Liver (tissue), 9 donors: ENCODE data around the gene PFAS. TPM values are rescaled to one million over a fixed set of nuclear protein-coding genes. Genes with fewer than 3 reads are reported as not detected.

ENCODE experiments used
- DNase-seq: peaks from one replicate; pipeline ENCODE4 v3.0.0-alpha.2; 2017; ENCODE audit warnings: low spot score
- H3K27ac ChIP-seq, 2 donors: one replicate each; pipeline ENCODE4 v1.7.0; 2013; ENCODE audit warnings: inconsistent platforms in 2 of 2, low read length in 2 of 2, control low read depth in 1 of 2, low read depth in 1 of 2, mild to moderate bottlenecking in 1 of 2
- H3K27me3 ChIP-seq, 4 donors: one replicate each; pipeline versions ENCODE4 v1.6.1 to v1.7.0; 2013; ENCODE audit warnings: low read length in 3 of 4, inconsistent platforms in 1 of 4, mild to moderate bottlenecking in 1 of 4, moderate library complexity in 1 of 4; ENCODE audit not compliant: control insufficient read depth in 4 of 4, insufficient read depth in 4 of 4
- H3K36me3 ChIP-seq, 4 donors: one replicate each; pipeline versions ENCODE4 v1.6.1 to v1.7.0; 2013; ENCODE audit warnings: low read length in 3 of 4, mild to moderate bottlenecking in 3 of 4, low read depth in 1 of 4, moderate library complexity in 1 of 4; ENCODE audit not compliant: control insufficient read depth in 4 of 4, insufficient read depth in 3 of 4
- H3K4me1 ChIP-seq, 4 donors: one replicate each; pipeline versions ENCODE4 v1.6.1 to v1.7.0; 2013; ENCODE audit warnings: low read length in 3 of 4, mild to moderate bottlenecking in 3 of 4, moderate library complexity in 1 of 4; ENCODE audit not compliant: control insufficient read depth in 4 of 4, insufficient read depth in 4 of 4
- H3K4me3 ChIP-seq, 3 donors: one replicate each; pipeline versions ENCODE4 v1.6.1 to v1.7.0; 2013; ENCODE audit warnings: low read length in 3 of 3, control low read depth in 1 of 3, low read depth in 1 of 3, mild to moderate bottlenecking in 1 of 3
- H3K9ac ChIP-seq, 2 donors: one replicate each; pipeline ENCODE4 v1.7.0; 2013; ENCODE audit warnings: low read length in 2 of 2, mild to moderate bottlenecking in 2 of 2, moderate library complexity in 2 of 2, control low read depth in 1 of 2, low read depth in 1 of 2
- H3K9me3 ChIP-seq, 4 donors: one replicate each; pipeline versions ENCODE4 v1.6.1 to v1.7.0; 2013; ENCODE audit warnings: low read length in 3 of 4; ENCODE audit not compliant: control insufficient read depth in 4 of 4
- EGR1 ChIP-seq, 2 donors: IDR thresholded peaks; 2 replicates each; pipeline ENCODE4 v1.6.1; 2016 to 2018; ENCODE audit warnings: antibody characterized with exemption in 2 of 2, low read depth in 2 of 2
- FOXA1 ChIP-seq: IDR thresholded peaks from 2 replicates; pipeline ENCODE4 v1.6.1; 2016; ENCODE audit warnings: antibody characterized with exemption
- HNF4A ChIP-seq, 2 donors: conservative IDR thresholded peaks; 2 replicates each; pipeline ENCODE4 v1.6.1; 2016; ENCODE audit warnings: antibody characterized with exemption in 2 of 2, mild to moderate bottlenecking in 2 of 2
- NR2F2 ChIP-seq: IDR thresholded peaks from 2 replicates; pipeline ENCODE4 v1.6.1; 2016; ENCODE audit warnings: antibody characterized with exemption
- RAD21 ChIP-seq, 2 donors: IDR thresholded peaks; 2 replicates each; pipeline ENCODE4 v1.6.1; 2016; ENCODE audit warnings: antibody characterized with exemption in 2 of 2, mild to moderate bottlenecking in 2 of 2
- RXRA ChIP-seq, 2 donors: IDR thresholded peaks; 2 replicates each; pipeline ENCODE4 v1.6.1; 2017 to 2018; ENCODE audit warnings: antibody characterized with exemption in 2 of 2, mild to moderate bottlenecking in 1 of 2
- WGBS: extraction: QIAGEN DNeasy Blood & Tissue Kit; methylation state at CpG from one replicate; pipeline ENCODE4 v1.1.7; 2013; 5-methylcytosine and 5-hydroxymethylcytosine counted together
- polyA plus RNA-seq, 2 donors: library from polyadenylated mRNA; stranded (reverse) in 1 of 2; unstranded in 1 of 2; fragments of 200-250 nt in 1 of 2; fragments of >200 nt in 1 of 2; fragmentation: Nextera tagmentation in 1 of 2; extraction: Ambion mirVana in 1 of 2; gene quantifications; one replicate each; pipeline versions ENCODE4 v1.2.1 to v1.2.3, GENCODE V29; 2013 to 2015
- total RNA-seq, 2 donors: library from RNA; depleted of rRNA; stranded (reverse); fragments of >200 nt; gene quantifications; one replicate each; pipeline ENCODE4 v1.2.3, GENCODE V29; 2014
- TF ChIP-seq, protein P1 (sequence below): IDR thresholded peaks from 2 replicates; pipeline ENCODE4 v1.6.1; 2016; ENCODE audit warnings: antibody characterized with exemption
- TF ChIP-seq, protein P2 (sequence below): fragments of 150-350 bp; IDR thresholded peaks from 2 replicates; pipeline ENCODE4 v1.5.1; 2017; ENCODE audit warnings: improper control_type of control experiment, low read depth, low read length; ENCODE audit not compliant: missing input control
- TF ChIP-seq, protein P3 (sequence below): IDR thresholded peaks from 2 replicates; pipeline ENCODE4 v1.6.1; 2016; ENCODE audit warnings: antibody characterized with exemption
- donor health status: healthy.
- donor health status: healthy.
- donor health status: healthy.
- donor health status: healthy.
- donor health status: healthy.

PFAS gene
- total and polyA plus RNA-seq, 4 donors = 6.0 to 18.5 (median 10.8) TPM

DNA sequence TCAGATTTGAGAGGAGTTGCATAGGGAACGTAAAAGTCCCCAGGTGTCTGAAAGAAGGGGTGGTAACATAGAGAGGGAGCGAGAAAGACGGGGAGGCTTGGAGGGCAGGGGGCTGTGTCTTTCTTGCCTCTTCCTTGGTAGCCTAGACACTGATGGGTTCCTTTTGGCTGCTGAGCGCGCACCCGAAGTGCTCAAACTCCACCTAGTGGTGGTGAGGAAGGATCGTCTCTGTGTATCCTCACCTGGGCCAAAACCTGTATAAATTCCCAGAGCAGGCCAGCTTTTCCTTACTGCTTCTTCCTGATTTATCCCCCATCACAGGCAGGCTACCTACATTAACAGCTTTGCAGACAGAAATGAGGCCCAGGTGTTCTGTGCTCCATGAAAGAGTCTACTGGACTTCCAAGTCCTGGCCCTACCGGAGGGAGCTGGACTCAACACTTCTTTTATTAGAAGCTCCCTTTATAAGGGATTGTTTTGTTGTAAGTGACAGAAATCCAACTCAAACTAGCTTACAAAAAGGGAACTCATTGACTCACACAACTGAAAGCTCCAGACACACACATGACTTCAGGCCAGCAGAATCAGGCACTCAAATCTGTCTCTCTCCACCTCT is 51.6 kb downstream of the PFAS start:
- TF ChIP-seq, protein P1, sequence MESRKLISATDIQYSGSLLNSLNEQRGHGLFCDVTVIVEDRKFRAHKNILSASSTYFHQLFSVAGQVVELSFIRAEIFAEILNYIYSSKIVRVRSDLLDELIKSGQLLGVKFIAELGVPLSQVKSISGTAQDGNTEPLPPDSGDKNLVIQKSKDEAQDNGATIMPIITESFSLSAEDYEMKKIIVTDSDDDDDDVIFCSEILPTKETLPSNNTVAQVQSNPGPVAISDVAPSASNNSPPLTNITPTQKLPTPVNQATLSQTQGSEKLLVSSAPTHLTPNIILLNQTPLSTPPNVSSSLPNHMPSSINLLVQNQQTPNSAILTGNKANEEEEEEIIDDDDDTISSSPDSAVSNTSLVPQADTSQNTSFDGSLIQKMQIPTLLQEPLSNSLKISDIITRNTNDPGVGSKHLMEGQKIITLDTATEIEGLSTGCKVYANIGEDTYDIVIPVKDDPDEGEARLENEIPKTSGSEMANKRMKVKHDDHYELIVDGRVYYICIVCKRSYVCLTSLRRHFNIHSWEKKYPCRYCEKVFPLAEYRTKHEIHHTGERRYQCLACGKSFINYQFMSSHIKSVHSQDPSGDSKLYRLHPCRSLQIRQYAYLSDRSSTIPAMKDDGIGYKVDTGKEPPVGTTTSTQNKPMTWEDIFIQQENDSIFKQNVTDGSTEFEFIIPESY = no peak
- TF ChIP-seq EGR1 (IDR thresholded peaks at IDR 0.05; ENCODE audit: low read depth in 2 of 2) (no peak), FOXA1 (peak; percentile 36), RAD21 (IDR thresholded peaks at IDR 0.05) (peak; percentile 96 to 97), HNF4A (conservative IDR thresholded peaks at IDR 0.05) (peak in 1 of 2 donors; percentile 21)
- TF ChIP-seq, protein P2, sequence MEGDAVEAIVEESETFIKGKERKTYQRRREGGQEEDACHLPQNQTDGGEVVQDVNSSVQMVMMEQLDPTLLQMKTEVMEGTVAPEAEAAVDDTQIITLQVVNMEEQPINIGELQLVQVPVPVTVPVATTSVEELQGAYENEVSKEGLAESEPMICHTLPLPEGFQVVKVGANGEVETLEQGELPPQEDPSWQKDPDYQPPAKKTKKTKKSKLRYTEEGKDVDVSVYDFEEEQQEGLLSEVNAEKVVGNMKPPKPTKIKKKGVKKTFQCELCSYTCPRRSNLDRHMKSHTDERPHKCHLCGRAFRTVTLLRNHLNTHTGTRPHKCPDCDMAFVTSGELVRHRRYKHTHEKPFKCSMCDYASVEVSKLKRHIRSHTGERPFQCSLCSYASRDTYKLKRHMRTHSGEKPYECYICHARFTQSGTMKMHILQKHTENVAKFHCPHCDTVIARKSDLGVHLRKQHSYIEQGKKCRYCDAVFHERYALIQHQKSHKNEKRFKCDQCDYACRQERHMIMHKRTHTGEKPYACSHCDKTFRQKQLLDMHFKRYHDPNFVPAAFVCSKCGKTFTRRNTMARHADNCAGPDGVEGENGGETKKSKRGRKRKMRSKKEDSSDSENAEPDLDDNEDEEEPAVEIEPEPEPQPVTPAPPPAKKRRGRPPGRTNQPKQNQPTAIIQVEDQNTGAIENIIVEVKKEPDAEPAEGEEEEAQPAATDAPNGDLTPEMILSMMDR = peak; percentile 84
- Histone ChIP-seq H3K27ac (no peak overlapping the region), H3K4me3 (no peak overlapping the region), H3K36me3 (no peaks in the 10 kb centered on the region), H3K9ac (no peak overlapping the region), H3K27me3 (no peaks in the 10 kb centered on the region), H3K4me1 (no peaks in the 10 kb centered on the region), H3K9me3 (no peaks in the 10 kb centered on the region)
- peak; percentile 45 for DNase-seq
- 14% methylated on average over 8 of the region's 8 CpGs for WGBS

DNA sequence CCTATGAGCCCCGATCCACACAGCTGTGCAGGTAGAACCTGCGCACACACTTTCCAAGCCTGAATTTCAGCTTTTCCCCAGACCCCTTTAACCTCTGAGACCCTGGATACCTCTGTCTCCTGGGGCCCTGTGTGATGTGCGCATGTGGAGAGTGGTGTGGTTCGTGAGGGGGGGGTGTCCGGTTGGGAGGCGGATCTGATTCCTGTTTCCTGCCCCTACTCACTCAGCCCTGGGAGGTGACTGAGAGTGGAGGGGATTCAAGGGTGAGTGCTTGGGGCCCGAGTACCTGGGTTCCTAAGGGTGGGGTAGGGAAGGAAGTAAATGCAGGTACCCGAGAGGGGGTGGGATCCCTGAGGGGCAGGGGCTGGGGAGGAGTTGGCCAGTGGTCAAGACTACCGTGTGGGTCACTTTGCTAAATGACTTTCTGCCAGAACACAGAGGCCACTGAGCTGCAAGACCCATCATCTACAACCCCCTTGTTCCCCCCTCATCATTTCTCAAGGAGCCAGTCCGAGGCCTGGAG is 61.6 kb downstream of the PFAS start:
- no peak for DNase-seq
- Histone ChIP-seq H3K9me3 (no peaks in the 10 kb centered on the region), H3K9ac (no peak overlapping the region), H3K27ac (peak overlapping the region; percentile 12 to 37), H3K4me3 (no peak overlapping the region), H3K27me3 (peaks cover 0 to 3% (median 1%) of the 10 kb centered on the region in 4 donors), H3K4me1 (peaks cover 0 to 5% (median 3%) of the 10 kb centered on the region in 4 donors), H3K36me3 (no peaks in the 10 kb centered on the region)
- 46% methylated on average over 10 of the region's 10 CpGs for WGBS
- no peak for TF ChIP-seq RXRA (IDR thresholded peaks at IDR 0.05)
- TF ChIP-seq, protein P3, sequence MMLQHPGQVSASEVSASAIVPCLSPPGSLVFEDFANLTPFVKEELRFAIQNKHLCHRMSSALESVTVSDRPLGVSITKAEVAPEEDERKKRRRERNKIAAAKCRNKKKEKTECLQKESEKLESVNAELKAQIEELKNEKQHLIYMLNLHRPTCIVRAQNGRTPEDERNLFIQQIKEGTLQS = no peak

DNA sequence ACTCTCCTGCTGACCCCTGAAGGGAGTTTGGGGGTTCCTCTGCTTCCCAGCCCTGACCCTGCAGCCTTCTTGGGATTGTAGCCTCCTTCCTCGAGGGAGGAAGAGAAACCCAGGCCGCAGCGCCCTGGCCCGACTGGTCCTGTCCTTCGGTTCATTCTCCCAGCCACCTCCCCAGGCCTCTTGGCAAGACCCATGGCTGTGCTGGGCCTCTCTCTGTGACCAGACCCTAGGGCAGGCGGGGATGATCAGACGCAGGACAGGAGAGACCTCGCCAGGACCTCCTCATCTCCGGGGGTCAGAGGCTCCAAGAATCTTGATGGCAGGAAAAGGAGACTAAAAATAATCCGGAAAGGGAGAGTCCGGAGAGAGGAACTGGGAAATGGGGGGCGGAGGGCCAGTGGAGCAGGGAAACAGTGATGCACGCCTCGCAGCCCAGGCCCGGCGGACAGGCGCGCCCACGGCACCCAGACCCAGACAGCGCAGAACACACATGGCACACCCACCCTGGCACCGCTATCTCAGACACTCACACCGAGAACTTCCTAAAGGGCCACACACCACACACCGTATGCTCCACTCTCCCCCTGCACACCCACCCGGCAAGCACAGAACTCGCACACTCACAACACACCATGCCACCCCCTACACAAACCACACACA is 62.2 kb downstream of the PFAS start:
- Histone ChIP-seq H3K4me3 (no peak overlapping the region), H3K27ac (peak overlapping the region; percentile 12 to 31), H3K27me3 (peaks cover 0 to 3% (median 1%) of the 10 kb centered on the region in 4 donors), H3K9ac (no peak overlapping the region), H3K4me1 (peaks cover 0 to 8% (median 3%) of the 10 kb centered on the region in 4 donors), H3K9me3 (no peaks in the 10 kb centered on the region), H3K36me3 (no peaks in the 10 kb centered on the region)
- DNase-seq = no peak
- TF ChIP-seq NR2F2 (peak; percentile 39), EGR1 (IDR thresholded peaks at IDR 0.05; ENCODE audit: low read depth in 2 of 2) (no peak), RAD21 (IDR thresholded peaks at IDR 0.05) (no peak)
- 77% methylated on average over 25 of the region's 25 CpGs for WGBS
